ENCODE results near the gene FAM3D.

FAM3D gene

GRCh38 chr3:58658508-58658907, 8.1 kb downstream of the FAM3D start:
- in situ Hi-C loops (cut with MboI; ENCODE audit: low pct_unique_long_range_greater_than_20kb, low sequenced_read_pairs, unreplicated experiment), result no loop called here
- TF ChIP-seq CTCF (IDR thresholded peaks at IDR 0.05; ENCODE audit: extremely low read depth, insufficient read depth, missing control alignments), result no peak
- DNase-seq (ENCODE audit: low spot score), result no peak

GRCh38 chr3:58657571-58658141, 8.9 kb downstream of the FAM3D start:
- no peak for TF ChIP-seq CTCF (IDR thresholded peaks at IDR 0.05; ENCODE audit: extremely low read depth, insufficient read depth, missing control alignments)
- no peak for DNase-seq (ENCODE audit: low spot score)
- in situ Hi-C loops (cut with MboI; ENCODE audit: low pct_unique_long_range_greater_than_20kb, low sequenced_read_pairs, unreplicated experiment), result no loop called here

- in situ Hi-C loops (cut with MboI; ENCODE audit: low pct_unique_long_range_greater_than_20kb, low sequenced_read_pairs, unreplicated experiment), result no loop called here
- no peak for DNase-seq (ENCODE audit: low spot score)
- TF ChIP-seq CTCF (IDR thresholded peaks at IDR 0.05; ENCODE audit: extremely low read depth, insufficient read depth, missing control alignments), result no peak
Measured at GRCh38 chr3:58657036-58657520, 9.5 kb downstream of the FAM3D start.

- DNase-seq (ENCODE audit: low spot score), result no peak
- TF ChIP-seq CTCF (IDR thresholded peaks at IDR 0.05; ENCODE audit: extremely low read depth, insufficient read depth, missing control alignments), result no peak
- in situ Hi-C loops (cut with MboI; ENCODE audit: low pct_unique_long_range_greater_than_20kb, low sequenced_read_pairs, unreplicated experiment), result no loop called here
Measured at GRCh38 chr3:58656631-58657030, 9.9 kb downstream of the FAM3D start.

GRCh38 chr3:58654466-58654865, 12.1 kb downstream of the FAM3D start:
- no peak for TF ChIP-seq CTCF (IDR thresholded peaks at IDR 0.05; ENCODE audit: extremely low read depth, insufficient read depth, missing control alignments)
- in situ Hi-C loops (cut with MboI; ENCODE audit: low pct_unique_long_range_greater_than_20kb, low sequenced_read_pairs, unreplicated experiment), result no loop called here
- no peak for DNase-seq (ENCODE audit: low spot score)

GRCh38 chr3:58652624-58653023, 13.9 kb downstream of the FAM3D start:
- in situ Hi-C loops (cut with MboI; ENCODE audit: low pct_unique_long_range_greater_than_20kb, low sequenced_read_pairs, unreplicated experiment), result no loop called here
- no peak for TF ChIP-seq CTCF (IDR thresholded peaks at IDR 0.05; ENCODE audit: extremely low read depth, insufficient read depth, missing control alignments)
- DNase-seq (ENCODE audit: low spot score), result no peak
